HEK293T (cell line): ENCODE measurements around the gene RBM3.

Experiments
- FOXM1 ChIP-seq: fragments of 450-650 bp; IDR thresholded peaks from 2 replicates; pipeline ENCODE4 v1.6.1; 2017; ENCODE audit warnings: mild to moderate bottlenecking, borderline replicate concordance
- LEF1 ChIP-seq: fragments of 450-650 bp; IDR thresholded peaks from 2 replicates; pipeline ENCODE4 v1.6.1; 2017; ENCODE audit warnings: mild to moderate bottlenecking, borderline replicate concordance
- PKNOX1 ChIP-seq: fragments of 450-650 bp; IDR thresholded peaks from 2 replicates; pipeline ENCODE4 v1.6.1; 2016
- SP1 ChIP-seq: fragments of 450-650 bp; IDR thresholded peaks from 2 replicates; pipeline ENCODE4 v1.6.1; 2017
- SUZ12 ChIP-seq: fragments of 450-650 bp; IDR thresholded peaks from 2 replicates; pipeline ENCODE4 v1.6.1; 2016; ENCODE audit warnings: mild to moderate bottlenecking
- ZNF384 ChIP-seq: fragments of 450-650 bp; IDR thresholded peaks from 2 replicates; pipeline ENCODE4 v1.6.1; 2016

- no peak for TF ChIP-seq ZNF384
- no peak for TF ChIP-seq FOXM1
- no peak for TF ChIP-seq PKNOX1
- no peak for TF ChIP-seq SUZ12
- no peak for TF ChIP-seq SP1
- no peak for TF ChIP-seq LEF1
Measured at GRCh38 chrX:48569958-48570357, 4.3 kb upstream of the RBM3 start.
